HG02798 (cell line): Measurements from ENCODE around the gene SPG7.

Experiments
- ATAC-seq: cut with Tn5 transposase; IDR thresholded peaks from one replicate; pipeline ENCODE4 v1.9.1; 2021; ENCODE audit warnings: mild to moderate bottlenecking; ENCODE audit not compliant: unreplicated experiment, poor library complexity

The SPG7 gene

DNA sequence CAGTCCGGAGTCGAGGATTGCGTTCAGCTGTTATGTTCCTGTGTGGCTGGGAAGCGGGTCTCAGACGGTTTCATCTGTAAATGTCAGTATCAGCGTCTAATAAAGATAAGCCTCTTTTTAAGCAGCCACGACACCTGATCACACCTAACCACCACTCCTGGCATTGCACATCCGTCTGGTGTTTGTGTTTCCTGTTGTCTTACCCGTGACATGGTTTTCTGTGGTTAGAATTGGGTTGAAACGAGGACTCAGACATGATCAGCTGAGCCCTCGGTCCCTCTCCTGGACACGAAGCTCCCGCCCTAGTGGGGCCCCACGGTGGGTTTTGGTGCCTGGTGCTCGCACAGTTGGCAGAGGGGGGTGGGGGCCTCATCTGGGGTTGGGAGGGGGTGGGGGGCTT is 85.6 kb downstream of the SPG7 start:
- no peak for ATAC-seq

DNA sequence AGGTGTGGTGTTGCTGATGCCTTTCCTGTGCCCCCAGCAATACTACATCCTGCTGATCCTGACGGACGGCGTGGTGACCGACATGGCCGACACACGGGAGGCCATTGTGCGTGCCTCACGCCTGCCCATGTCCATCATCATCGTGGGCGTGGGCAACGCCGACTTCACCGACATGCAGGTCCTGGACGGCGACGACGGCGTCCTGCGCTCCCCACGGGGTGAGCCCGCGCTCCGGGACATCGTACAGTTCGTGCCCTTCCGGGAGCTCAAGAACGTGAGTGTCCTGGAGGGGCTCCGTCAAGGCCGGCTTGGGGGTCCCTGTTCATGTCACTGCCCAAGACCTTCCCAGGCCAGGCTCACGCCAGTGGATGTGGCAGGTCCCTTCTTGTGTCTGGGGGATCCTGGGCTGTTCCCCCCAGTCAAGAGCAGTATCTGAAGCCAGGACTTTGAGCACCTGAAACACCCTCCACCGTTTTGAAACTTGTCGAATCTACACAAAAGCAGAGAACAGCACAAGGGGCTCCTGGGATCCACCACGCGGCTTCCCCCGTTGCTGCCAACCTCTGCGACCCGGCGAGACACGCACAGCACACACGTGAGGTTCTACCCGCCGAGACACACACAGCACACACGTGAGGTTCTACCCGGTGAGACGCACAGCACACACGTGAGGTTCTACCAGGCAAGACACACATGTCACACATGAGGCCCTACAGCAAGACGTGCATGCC is 87.3 kb downstream of the SPG7 start:
- no peak for ATAC-seq

DNA sequence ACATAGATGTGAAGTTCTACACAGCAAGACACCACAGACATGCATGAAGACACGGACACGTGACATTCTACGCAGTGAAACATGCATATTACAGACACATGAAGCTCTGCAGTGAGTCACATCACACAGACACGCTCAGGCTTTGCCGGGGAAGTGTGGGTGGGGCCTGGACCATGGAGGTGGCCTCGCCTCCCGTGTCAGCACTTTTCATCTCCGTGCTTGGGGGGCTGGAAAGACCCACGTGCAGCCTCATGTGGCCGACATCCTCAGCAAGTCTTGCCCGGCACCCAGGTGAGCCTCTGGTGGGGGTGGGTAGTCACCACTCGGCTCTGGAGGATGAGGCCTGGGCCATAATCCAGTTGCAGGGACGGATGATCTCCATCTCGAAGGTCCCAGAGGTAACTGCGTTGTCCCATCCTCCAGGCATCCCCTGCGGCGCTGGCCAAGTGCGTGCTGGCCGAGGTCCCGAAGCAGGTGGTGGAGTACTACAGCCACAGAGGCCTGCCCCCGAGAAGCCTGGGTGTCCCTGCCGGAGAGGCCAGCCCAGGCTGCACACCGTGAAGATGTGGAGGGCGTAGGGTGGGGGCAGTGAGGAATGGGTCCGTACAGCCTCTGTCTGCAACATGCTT is 88.0 kb downstream of the SPG7 start:
- ATAC-seq: no peak

DNA sequence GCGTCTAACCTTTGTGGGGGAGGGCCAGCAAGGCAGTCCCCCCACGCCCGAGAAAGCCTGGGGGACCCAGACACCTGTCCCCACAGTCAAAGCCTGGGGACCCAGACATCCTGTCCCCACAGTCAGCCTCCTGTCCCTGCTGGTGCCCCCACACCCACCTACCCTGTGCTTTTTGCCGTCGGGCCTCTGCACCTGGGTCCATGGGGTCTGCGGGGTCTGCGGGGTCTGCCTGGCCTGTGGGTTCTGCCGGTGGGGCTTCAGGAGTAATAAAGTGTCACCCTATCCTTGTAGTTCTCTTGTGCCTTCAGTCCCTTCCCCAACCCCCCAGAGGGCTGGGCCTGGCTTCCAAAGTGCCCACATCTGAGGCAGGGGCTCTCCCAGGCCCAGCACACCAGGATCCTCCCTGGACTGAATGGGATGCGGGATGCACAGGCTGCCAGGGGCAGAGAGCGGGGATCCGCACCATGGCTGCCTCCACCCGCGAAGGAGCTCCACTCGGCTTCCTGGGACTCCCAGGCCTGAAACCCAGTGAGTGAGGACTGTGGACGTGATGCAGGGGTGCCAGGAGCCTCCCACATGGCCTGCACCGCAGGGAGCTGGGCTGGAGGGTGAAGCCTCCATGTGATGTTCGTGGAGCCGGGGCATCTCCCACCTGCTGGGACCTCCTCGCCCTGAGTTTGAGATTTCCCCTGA is 88.9 kb downstream of the SPG7 start:
- ATAC-seq: no peak

DNA sequence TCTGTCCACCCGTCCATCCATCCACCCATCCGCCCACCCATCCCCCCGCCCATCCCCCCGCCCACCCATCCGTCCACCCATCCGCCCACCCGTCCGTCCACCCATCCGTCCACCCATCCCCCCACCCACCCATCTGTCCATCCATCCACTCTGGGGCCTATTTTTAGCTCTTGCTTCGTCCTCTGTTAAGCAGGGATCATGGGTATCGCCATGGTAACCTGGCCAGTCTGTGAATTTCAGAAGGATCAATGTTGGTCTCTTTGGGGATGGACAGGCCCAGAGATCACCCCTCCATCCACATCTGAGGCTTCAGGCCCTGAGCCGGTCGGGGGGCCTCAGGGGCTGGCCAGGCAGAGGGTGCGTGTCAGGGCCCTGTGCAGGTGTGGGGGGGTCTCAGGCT is 90.0 kb downstream of the SPG7 start:
- ATAC-seq: no peak

DNA sequence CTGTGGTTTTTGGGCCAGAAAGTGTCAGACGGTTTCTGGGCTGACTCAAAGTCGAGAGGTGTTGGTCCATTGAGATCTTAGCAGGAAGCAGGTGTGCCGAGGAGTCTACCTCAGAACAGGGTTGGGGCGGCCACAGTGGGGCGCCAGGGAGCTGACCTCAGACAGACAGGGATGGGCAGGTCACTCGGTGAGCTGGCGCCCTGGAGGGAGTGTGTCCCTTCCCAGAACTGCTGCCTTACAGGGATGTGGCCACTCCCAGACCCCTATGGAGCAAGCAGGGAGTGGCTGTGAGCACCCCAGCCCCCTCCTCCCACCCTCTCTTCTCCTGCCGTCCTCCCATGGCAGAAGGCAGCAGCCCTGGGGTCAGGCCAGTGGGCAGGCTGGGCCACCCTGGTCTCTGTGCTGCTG is 91.3 kb downstream of the SPG7 start:
- ATAC-seq: no peak

DNA sequence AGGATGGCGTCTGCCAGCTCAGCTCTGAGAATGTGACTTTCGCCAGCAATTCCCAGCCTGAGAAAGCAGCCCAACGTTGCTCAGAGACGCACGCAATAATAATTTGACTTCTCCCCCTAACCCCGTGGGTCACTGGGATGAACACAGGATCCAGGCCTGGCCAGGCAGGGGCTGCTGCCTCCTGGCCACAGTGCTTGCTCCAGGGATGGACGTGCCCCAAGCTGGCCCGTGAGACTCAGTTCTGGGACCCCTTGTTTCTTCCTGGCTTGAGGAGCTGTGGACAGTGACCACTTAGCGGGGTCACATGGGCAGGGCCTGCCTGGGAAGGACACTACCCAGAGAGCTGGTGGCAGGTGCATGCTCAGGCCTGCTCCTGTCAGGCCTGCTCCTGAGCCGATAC is 91.7 kb downstream of the SPG7 start:
- no peak for ATAC-seq

DNA sequence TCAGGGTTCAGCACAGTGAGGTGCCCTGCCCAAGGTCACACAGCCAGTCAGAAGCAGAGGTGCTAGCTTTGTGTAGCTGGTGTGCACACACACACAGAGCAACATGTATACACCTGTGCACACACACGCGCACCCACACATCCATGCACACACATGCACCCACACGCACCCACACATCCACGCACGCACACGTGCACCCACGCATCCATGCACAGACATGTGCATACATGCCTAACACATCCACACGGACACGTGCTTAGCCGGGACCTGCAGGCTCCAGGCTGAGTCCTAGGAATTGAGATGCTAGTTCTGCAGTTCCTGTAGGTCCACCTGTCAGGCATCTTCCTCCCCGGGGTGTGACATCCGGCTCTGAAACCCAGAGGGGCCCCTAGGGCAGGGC is 92.2 kb downstream of the SPG7 start:
- ATAC-seq: no peak

DNA sequence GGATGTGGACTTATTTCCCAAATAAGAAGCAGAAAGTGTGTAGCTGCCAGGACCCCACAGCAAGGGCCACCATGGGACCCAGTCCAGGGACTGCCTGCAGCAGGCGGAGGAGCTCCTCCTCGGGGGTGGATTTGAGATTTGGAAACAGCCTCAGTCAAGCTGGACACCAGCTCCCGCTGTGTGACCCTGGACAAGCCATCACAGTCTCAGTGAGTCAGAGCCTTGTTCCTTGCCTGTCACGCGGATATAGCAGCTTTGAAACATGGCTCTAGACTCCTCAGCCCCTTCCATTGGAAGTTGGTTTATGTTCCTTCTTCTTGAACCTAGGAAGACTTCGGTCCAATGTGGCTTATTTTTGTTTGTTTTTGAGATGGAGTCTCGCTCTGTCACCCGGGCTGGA is 92.8 kb downstream of the SPG7 start:
- ATAC-seq: no peak

DNA sequence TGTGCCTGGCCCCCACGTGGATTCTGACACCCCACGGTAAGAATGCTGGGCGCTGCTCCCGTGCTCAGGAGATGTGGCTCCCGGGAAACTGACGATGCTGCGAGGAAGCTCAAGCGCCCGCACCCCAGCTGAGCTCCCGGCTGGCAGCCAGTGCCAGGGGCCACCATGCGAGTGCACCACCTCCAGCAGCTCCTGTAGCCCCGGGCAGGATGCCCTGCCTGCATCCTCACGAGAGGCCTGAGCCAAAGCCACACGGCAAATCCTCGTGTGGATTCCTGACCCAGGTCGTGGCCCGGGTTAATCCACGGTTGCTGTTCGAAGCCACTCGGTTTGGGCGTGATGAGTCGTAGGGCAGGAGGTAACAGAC is 93.7 kb downstream of the SPG7 start:
- ATAC-seq: no peak

DNA sequence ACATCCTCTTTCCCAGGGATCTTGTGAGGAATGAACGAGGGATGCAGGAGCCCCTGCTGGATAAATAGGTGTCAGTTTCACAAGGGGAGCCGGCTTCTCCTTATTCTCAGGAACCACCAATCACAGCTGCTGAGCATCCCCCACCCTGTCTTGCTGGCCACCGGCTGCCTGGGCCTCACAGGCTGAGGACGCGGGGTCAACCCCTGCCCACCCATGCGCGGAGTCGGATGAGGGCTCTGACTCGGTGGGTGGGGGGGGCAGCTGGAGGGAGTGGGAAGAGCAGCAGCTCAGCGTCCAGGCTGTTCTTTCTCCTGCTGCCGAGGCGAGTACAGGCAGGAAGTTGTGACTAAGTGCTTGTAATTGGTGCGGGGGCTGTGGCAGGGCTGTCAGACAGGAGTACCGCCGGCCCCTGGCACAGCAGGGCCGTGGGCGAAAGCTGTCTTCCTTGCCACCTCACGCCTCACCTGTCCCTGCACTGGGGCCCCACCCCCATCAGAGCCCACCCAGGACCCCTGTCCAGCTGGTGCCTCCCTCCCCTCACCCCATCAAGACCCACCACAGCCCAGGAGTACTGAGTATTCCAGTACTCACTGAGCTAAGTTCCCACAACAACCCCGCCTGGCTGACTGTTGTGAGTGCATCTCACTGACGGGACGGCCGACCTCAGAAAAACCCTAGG is 94.2 kb downstream of the SPG7 start:
- ATAC-seq: no peak

DNA sequence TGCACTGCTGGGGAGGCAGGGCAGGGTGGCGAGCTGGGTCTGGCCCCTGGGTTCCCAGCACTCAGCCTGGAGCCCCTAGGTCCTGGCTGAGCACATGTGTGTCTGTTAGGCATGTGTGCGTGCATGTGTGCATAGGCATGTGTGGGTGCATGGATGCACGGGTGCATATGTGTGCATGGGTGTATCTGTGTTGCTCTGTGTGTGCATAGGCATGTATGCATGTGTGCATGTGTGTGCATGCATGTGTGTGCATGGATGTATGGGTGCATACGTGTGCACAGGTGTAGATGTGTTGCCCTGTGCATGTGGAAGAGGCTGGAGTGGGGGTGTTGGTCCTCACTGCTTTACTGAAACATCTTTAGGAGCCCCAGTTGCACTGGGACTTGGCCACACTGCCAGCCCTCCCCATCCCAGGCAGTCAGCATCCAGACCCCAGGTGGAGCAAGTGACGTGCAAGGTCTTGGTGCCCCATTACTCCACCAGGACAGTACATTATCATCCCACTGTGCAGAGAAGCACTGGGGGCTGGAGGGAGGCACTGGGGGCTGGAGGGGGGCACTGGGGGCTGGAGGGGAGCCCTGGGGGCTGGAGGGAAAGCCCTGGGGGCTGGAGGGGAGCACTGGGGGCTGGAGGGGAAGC is 94.9 kb downstream of the SPG7 start:
- ATAC-seq: no peak

DNA sequence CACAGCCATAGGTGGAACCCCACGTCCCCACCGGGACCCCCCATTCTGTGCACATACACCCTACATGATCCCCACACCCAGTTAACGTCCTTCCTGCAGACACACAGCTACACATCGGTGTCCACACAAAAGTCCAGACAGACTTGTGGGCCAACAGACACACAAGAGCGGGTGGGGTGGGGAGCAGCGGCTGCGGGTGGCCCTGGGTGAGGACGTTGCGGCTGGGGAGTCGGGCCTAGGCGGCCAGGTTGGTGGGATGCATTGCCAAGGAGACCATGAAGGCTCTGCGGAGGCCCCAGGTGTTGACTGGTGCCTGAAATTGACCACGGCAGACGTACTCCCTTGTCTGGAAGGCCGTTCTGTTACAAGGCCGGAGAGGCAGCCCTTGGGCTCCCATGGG is 96.6 kb downstream of the SPG7 start:
- no peak for ATAC-seq

DNA sequence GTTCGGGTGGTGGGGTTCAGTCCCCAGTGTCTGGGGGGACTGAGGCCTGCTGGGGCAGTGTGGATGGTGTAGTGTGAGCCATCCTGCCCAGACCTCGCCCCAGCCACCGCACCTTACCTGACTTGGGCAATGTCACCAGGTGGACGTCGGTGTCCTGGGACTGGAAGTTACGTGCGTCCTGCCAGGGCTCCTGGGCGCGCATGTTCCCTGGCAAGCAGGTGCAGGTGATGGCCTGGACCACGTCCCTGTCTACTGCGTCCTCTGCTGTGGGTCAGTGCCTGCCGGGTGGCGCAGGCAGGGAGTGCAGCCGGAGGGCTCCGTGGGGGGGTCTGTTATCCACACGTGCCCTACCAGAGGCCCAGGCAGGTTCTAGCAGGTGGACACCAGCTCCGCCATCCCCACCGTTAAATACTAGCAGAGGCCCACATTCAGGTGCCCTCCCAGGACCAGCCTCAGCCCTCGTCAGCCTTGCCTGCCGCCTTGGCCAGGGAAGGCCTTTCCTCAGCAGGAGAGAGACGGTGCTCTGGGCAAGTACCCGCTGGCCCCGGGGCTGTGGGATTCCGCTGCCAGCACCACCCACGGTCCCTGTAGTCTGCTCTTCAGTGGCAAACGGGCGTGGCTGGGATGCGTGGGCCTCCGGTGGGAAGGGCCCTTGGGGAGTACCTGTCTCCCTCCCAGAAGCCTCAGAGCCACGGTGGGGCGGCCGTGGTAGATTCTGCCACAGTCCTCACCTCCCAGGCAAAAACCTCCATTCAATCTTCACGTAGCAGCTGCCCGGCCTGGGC is 97.2 kb downstream of the SPG7 start:
- no peak for ATAC-seq

DNA sequence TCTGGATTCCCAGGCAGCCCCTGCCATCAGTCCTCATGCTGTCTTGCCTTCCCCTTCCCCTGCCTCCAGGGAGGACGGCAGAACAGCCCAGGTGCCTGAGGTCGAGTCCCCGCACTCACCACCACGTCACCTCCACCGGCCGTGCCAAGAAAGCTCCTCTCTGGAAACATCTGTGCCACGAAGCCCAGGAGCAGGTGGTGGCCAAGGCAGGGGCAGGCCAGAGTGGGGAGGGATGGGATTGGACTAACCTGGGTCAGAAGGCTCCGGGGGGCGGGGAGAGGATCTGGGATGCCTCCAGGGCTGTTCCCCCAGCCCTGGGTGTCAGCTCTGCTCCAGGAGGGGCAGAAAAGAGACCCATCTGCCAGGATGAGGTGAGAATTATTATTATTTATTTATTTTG is 97.8 kb downstream of the SPG7 start:
- no peak for ATAC-seq
